ENCODE measurements around the gene TIMM17A.
"Not testable (repeated sequence)": the region's sequence is repeated elsewhere in the genome, so short reads cannot be mapped to it uniquely, and the experiment has no call there.

- TF ChIP-seq CTCF (conservative IDR thresholded peaks at IDR 0.05); EZH2 (IDR thresholded peaks at IDR 0.05; ENCODE audit: low read depth): not testable (repeated sequence)
Observed at GRCh38 chr1:201940316-201940715, 15.0 kb upstream of the TIMM17A start.
